ENCODE results near the gene WDR87.

Gene WDR87

DNA sequence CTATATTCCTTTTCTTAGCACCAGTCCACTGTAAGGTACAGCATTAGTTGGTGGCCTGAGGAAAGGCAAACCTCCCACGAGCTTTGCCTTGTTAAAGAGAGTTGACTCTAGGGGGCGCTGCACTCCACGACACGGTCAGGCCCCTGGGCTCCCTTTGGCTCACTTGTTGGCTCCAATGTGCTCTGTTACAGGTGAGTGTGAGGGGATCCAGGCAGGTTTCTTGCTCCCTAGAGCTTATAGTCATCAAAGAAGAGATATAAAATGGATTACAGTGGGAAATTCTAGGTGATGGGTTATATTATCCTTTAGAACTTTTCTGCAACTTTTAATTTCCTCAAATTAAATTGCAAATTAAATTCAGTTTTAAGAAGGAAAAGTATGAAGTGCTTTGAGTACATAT lies 3.7 kb downstream of the WDR87 start:
- no peaks in the 10 kb centered on the region for H3K4me1 ChIP-seq
- TF ChIP-seq, protein P1, sequence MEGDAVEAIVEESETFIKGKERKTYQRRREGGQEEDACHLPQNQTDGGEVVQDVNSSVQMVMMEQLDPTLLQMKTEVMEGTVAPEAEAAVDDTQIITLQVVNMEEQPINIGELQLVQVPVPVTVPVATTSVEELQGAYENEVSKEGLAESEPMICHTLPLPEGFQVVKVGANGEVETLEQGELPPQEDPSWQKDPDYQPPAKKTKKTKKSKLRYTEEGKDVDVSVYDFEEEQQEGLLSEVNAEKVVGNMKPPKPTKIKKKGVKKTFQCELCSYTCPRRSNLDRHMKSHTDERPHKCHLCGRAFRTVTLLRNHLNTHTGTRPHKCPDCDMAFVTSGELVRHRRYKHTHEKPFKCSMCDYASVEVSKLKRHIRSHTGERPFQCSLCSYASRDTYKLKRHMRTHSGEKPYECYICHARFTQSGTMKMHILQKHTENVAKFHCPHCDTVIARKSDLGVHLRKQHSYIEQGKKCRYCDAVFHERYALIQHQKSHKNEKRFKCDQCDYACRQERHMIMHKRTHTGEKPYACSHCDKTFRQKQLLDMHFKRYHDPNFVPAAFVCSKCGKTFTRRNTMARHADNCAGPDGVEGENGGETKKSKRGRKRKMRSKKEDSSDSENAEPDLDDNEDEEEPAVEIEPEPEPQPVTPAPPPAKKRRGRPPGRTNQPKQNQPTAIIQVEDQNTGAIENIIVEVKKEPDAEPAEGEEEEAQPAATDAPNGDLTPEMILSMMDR (IDR thresholded peaks at IDR 0.05; ENCODE audit: low read depth, low read length): peak; percentile 88
- DNase-seq: peak; percentile 90
- H3K27me3 ChIP-seq: no peaks in the 10 kb centered on the region
- H3K36me3 ChIP-seq: no peaks in the 10 kb centered on the region
- no peak overlapping the region for H3K4me3 ChIP-seq (ENCODE audit: low read depth, low read length)
- no peaks in the 10 kb centered on the region for H3K9me3 ChIP-seq

DNA sequence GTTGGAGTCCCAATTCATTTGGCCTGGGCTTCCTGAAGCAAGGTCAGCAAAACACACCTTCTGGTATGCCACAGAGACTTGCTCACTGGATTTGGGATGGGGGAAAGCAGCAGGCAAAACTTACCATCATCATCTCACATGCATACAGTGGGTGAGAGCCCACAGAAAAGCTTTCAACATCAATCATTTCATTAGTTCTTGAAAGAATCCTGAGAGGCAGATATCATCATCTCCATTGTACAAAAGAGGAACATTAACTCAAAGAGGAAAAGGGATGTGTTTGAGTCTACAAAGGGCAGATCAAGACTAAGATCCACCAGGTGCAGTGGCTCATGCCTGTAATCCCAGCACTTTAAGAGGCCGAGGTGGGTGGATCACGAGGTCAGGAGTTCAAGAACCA lies 6.4 kb downstream of the WDR87 start:
- H3K4me3 ChIP-seq (ENCODE audit: low read depth, low read length): no peak overlapping the region

GRCh38 chr19:37899453-37899852 lies 6.9 kb downstream of the WDR87 start:
- Histone ChIP-seq H3K36me3 (no peaks in the 10 kb centered on the region), H3K27me3 (no peaks in the 10 kb centered on the region), H3K4me1 (no peaks in the 10 kb centered on the region), H3K4me3 (ENCODE audit: low read depth, low read length) (no peak overlapping the region), H3K9me3 (no peaks in the 10 kb centered on the region)
- no peak for DNase-seq
- TF ChIP-seq, protein P1 (IDR thresholded peaks at IDR 0.05; ENCODE audit: low read depth, low read length): no peak

More for the DNA sequence above, 6.4 kb downstream of the WDR87 start:
- H3K4me1 ChIP-seq: no peaks in the 10 kb centered on the region
- no peak for DNase-seq
- H3K36me3 ChIP-seq: no peaks in the 10 kb centered on the region
- no peaks in the 10 kb centered on the region for H3K9me3 ChIP-seq
- TF ChIP-seq, protein P1 (IDR thresholded peaks at IDR 0.05; ENCODE audit: low read depth, low read length): no peak
- H3K27me3 ChIP-seq: no peaks in the 10 kb centered on the region

GRCh38 chr19:37896180-37896579 lies 10.2 kb downstream of the WDR87 start:
- Histone ChIP-seq H3K4me3 (ENCODE audit: low read depth, low read length) (no peak overlapping the region), H3K4me1 (no peaks in the 10 kb centered on the region), H3K9me3 (no peaks in the 10 kb centered on the region), H3K27me3 (peaks cover 4% of the 10 kb centered on the region; the same call in 1 of the 2 replicates), H3K36me3 (no peaks in the 10 kb centered on the region)
- DNase-seq: no peak
- TF ChIP-seq, protein P1 (IDR thresholded peaks at IDR 0.05; ENCODE audit: low read depth, low read length): no peak

GRCh38 chr19:37893845-37894575 lies 12.4 kb downstream of the WDR87 start:
- no peaks in the 10 kb centered on the region for H3K9me3 ChIP-seq
- H3K4me1 ChIP-seq: no peaks in the 10 kb centered on the region
- TF ChIP-seq, protein P1 (IDR thresholded peaks at IDR 0.05; ENCODE audit: low read depth, low read length): no peak
- H3K36me3 ChIP-seq: no peaks in the 10 kb centered on the region
- no peak for DNase-seq
- H3K4me3 ChIP-seq (ENCODE audit: low read depth, low read length): no peak overlapping the region
- peaks cover 4% of the 10 kb centered on the region; the same call in 1 of the 2 replicates for H3K27me3 ChIP-seq

- TF ChIP-seq, protein P1 (IDR thresholded peaks at IDR 0.05; ENCODE audit: low read depth, low read length): no peak
These were observed 19.8 kb downstream of the WDR87 start for GRCh38 chr19:37886571-37886970.

More at GRCh38 chr19:37886571-37886970, 19.8 kb downstream of the WDR87 start:
- no peak for DNase-seq
- Histone ChIP-seq H3K4me3 (ENCODE audit: low read depth, low read length) (no peak overlapping the region), H3K4me1 (no peaks in the 10 kb centered on the region), H3K27me3 (peaks cover 1% of the 10 kb centered on the region; the same call in 1 of the 2 replicates), H3K9me3 (no peaks in the 10 kb centered on the region; the same call in 1 of the 2 replicates), H3K36me3 (no peaks in the 10 kb centered on the region)

Data from BE2C (cell line).